ENCODE data around the gene KANSL1L. TPM values are rescaled to one million over a fixed set of nuclear protein-coding genes. Genes with fewer than 3 reads are reported as not detected.

The KANSL1L gene
- total and polyA plus RNA-seq, 2 experiments from 2014 or later, result 7.4 to 21.1 TPM

DNA sequence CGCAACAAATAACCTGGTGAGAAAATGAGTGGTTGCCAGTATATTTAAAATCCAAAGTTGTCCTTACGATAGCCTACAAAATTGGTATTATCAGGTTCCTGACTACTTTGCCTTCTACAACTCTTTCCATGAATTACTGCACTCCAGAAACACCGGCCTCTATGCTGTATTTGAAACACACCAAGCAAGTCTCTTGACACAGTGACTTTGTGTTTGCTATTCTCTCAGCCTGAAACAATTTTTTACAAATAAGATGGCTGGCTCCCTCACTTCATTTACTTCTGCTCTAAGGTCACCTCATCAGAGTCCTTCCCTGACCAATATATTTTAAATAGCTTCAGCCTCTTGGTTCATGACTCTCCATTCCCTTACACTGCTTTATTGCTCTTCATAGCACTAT lies 12.2 kb downstream of the KANSL1L start:
- H3K27me3 ChIP-seq (ENCODE audit: insufficient read depth), result no peaks in the 10 kb centered on the region
- no peak for TF ChIP-seq POLR2AphosphoS5 (IDR thresholded peaks at IDR 0.05; ENCODE audit: low read depth)
- TF ChIP-seq, protein P1, sequence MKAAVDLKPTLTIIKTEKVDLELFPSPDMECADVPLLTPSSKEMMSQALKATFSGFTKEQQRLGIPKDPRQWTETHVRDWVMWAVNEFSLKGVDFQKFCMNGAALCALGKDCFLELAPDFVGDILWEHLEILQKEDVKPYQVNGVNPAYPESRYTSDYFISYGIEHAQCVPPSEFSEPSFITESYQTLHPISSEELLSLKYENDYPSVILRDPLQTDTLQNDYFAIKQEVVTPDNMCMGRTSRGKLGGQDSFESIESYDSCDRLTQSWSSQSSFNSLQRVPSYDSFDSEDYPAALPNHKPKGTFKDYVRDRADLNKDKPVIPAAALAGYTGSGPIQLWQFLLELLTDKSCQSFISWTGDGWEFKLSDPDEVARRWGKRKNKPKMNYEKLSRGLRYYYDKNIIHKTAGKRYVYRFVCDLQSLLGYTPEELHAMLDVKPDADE (IDR thresholded peaks at IDR 0.05), result no peak
- no peak for TF ChIP-seq EZH2phosphoT487 (IDR thresholded peaks at IDR 0.05; ENCODE audit: unreplicated experiment)
- TF ChIP-seq, protein P2, sequence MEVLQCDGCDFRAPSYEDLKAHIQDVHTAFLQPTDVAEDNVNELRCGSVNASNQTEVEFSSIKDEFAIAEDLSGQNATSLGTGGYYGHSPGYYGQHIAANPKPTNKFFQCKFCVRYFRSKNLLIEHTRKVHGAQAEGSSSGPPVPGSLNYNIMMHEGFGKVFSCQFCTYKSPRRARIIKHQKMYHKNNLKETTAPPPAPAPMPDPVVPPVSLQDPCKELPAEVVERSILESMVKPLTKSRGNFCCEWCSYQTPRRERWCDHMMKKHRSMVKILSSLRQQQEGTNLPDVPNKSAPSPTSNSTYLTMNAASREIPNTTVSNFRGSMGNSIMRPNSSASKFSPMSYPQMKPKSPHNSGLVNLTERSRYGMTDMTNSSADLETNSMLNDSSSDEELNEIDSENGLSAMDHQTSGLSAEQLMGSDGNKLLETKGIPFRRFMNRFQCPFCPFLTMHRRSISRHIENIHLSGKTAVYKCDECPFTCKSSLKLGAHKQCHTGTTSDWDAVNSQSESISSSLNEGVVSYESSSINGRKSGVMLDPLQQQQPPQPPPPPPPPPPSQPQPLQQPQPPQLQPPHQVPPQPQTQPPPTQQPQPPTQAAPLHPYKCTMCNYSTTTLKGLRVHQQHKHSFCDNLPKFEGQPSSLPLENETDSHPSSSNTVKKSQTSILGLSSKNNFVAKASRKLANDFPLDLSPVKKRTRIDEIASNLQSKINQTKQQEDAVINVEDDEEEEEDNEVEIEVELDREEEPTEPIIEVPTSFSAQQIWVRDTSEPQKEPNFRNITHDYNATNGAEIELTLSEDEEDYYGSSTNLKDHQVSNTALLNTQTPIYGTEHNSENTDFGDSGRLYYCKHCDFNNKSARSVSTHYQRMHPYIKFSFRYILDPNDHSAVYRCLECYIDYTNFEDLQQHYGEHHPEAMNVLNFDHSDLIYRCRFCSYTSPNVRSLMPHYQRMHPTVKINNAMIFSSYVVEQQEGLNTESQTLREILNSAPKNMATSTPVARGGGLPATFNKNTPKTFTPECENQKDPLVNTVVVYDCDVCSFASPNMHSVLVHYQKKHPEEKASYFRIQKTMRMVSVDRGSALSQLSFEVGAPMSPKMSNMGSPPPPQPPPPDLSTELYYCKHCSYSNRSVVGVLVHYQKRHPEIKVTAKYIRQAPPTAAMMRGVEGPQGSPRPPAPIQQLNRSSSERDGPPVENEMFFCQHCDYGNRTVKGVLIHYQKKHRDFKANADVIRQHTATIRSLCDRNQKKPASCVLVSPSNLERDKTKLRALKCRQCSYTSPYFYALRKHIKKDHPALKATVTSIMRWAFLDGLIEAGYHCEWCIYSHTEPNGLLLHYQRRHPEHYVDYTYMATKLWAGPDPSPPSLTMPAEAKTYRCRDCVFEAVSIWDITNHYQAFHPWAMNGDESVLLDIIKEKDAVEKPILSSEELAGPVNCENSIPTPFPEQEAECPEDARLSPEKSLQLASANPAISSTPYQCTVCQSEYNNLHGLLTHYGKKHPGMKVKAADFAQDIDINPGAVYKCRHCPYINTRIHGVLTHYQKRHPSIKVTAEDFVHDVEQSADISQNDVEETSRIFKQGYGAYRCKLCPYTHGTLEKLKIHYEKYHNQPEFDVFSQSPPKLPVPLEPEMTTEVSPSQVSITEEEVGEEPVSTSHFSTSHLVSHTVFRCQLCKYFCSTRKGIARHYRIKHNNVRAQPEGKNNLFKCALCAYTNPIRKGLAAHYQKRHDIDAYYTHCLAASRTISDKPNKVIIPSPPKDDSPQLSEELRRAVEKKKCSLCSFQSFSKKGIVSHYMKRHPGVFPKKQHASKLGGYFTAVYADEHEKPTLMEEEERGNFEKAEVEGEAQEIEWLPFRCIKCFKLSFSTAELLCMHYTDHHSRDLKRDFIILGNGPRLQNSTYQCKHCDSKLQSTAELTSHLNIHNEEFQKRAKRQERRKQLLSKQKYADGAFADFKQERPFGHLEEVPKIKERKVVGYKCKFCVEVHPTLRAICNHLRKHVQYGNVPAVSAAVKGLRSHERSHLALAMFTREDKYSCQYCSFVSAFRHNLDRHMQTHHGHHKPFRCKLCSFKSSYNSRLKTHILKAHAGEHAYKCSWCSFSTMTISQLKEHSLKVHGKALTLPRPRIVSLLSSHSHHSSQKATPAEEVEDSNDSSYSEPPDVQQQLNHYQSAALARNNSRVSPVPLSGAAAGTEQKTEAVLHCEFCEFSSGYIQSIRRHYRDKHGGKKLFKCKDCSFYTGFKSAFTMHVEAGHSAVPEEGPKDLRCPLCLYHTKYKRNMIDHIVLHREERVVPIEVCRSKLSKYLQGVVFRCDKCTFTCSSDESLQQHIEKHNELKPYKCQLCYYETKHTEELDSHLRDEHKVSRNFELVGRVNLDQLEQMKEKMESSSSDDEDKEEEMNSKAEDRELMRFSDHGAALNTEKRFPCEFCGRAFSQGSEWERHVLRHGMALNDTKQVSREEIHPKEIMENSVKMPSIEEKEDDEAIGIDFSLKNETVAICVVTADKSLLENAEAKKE (CRISPR knock-in tag; IDR thresholded peaks at IDR 0.05), result no peak
- TF ChIP-seq CREB1 (CRISPR knock-in tag; IDR thresholded peaks at IDR 0.05; ENCODE audit: low read depth), result no peak
- no peak for TF ChIP-seq NANOG (IDR thresholded peaks at IDR 0.05; ENCODE audit: borderline replicate concordance)
- TF ChIP-seq STAT1 (IDR thresholded peaks at IDR 0.05; ENCODE audit: unreplicated experiment), result no peak
- TF ChIP-seq, protein P3, sequence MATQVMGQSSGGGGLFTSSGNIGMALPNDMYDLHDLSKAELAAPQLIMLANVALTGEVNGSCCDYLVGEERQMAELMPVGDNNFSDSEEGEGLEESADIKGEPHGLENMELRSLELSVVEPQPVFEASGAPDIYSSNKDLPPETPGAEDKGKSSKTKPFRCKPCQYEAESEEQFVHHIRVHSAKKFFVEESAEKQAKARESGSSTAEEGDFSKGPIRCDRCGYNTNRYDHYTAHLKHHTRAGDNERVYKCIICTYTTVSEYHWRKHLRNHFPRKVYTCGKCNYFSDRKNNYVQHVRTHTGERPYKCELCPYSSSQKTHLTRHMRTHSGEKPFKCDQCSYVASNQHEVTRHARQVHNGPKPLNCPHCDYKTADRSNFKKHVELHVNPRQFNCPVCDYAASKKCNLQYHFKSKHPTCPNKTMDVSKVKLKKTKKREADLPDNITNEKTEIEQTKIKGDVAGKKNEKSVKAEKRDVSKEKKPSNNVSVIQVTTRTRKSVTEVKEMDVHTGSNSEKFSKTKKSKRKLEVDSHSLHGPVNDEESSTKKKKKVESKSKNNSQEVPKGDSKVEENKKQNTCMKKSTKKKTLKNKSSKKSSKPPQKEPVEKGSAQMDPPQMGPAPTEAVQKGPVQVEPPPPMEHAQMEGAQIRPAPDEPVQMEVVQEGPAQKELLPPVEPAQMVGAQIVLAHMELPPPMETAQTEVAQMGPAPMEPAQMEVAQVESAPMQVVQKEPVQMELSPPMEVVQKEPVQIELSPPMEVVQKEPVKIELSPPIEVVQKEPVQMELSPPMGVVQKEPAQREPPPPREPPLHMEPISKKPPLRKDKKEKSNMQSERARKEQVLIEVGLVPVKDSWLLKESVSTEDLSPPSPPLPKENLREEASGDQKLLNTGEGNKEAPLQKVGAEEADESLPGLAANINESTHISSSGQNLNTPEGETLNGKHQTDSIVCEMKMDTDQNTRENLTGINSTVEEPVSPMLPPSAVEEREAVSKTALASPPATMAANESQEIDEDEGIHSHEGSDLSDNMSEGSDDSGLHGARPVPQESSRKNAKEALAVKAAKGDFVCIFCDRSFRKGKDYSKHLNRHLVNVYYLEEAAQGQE (IDR thresholded peaks at IDR 0.05; ENCODE audit: unreplicated experiment), result no peak
- TF ChIP-seq JUNB (IDR thresholded peaks at IDR 0.05; ENCODE audit: unreplicated experiment), result no peak
- TF ChIP-seq, protein P4, sequence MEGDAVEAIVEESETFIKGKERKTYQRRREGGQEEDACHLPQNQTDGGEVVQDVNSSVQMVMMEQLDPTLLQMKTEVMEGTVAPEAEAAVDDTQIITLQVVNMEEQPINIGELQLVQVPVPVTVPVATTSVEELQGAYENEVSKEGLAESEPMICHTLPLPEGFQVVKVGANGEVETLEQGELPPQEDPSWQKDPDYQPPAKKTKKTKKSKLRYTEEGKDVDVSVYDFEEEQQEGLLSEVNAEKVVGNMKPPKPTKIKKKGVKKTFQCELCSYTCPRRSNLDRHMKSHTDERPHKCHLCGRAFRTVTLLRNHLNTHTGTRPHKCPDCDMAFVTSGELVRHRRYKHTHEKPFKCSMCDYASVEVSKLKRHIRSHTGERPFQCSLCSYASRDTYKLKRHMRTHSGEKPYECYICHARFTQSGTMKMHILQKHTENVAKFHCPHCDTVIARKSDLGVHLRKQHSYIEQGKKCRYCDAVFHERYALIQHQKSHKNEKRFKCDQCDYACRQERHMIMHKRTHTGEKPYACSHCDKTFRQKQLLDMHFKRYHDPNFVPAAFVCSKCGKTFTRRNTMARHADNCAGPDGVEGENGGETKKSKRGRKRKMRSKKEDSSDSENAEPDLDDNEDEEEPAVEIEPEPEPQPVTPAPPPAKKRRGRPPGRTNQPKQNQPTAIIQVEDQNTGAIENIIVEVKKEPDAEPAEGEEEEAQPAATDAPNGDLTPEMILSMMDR (conservative IDR thresholded peaks at IDR 0.05; ENCODE audit: low read depth in 2 of 2), result no peak
- TF ChIP-seq ZNF331 (CRISPR knock-in tag; IDR thresholded peaks at IDR 0.05; ENCODE audit: low read depth), result no peak
- TF ChIP-seq ZNF114 (CRISPR knock-in tag; IDR thresholded peaks at IDR 0.05), result no peak
- no peak for TF ChIP-seq EZH2 (IDR thresholded peaks at IDR 0.05; ENCODE audit: low read depth, unreplicated experiment)
- no peak overlapping the region for H3K4me2 ChIP-seq
- H2AFZ ChIP-seq, result no peak overlapping the region
- 0 out of 2 replicates have a peak, but pooled peaks cover 3% of the 10 kb centered on the region for H4K20me1 ChIP-seq (replicated peaks; ENCODE audit: insufficient read depth)
- H3K4me1 Mint-ChIP-seq, result peaks cover 3% of the 10 kb centered on the region; the same call in 2 of the 3 replicates
- no peak for ATAC-seq
- no peaks in the 10 kb centered on the region for H3F3A ChIP-seq (replicated peaks; ENCODE audit: low read depth)
- peaks cover 86% of the 10 kb centered on the region for H3K79me2 ChIP-seq (replicated peaks; ENCODE audit: insufficient read depth)
- no peak overlapping the region for H3K27ac ChIP-seq (ENCODE audit: low read depth)
- H3K27ac Mint-ChIP-seq, result no peak overlapping the region
- H3K4me3 Mint-ChIP-seq, result no peak overlapping the region
- no peaks in the 10 kb centered on the region for H3K9me3 Mint-ChIP-seq
- DNase-seq (ENCODE audit: low spot score), result no peak
- H3K36me3 ChIP-seq (ENCODE audit: insufficient read depth), result peaks cover 2% of the 10 kb centered on the region; the same call in 1 of the 2 replicates
- no peak overlapping the region for H3K4me3 ChIP-seq
- H3K36me3 Mint-ChIP-seq (ENCODE audit: low read depth), result no peaks in the 10 kb centered on the region; the same call in 2 of the 3 replicates
- no peaks in the 10 kb centered on the region; the same call in 1 of the 2 replicates for H3K4me1 ChIP-seq (ENCODE audit: insufficient read depth)
- H3K27me3 Mint-ChIP-seq (ENCODE audit: insufficient read depth, low read depth, poor library complexity), result no peaks in the 10 kb centered on the region
- H3K9me2 ChIP-seq (ENCODE audit: insufficient read depth), result no peaks in the 10 kb centered on the region
